Stomach (tissue), 9 donors: ENCODE data around the gene DNAJC5G. TPM values are rescaled to one million over a fixed set of nuclear protein-coding genes. Genes with fewer than 3 reads are reported as not detected.

Source experiments
- DNase-seq, 2 donors: peaks; one replicate each; pipeline versions ENCODE4 v3.0.0 to v3.0.0-alpha.2; 2013 to 2019
- H3K27ac ChIP-seq, 5 donors: fragments of 200-600 bp in 4 of 5; sonication (generic) in 4 of 5; one replicate each; pipeline ENCODE4 v1.5.1; 2013 to 2019; ENCODE audit warnings: mild to moderate bottlenecking in 1 of 5, moderate library complexity in 1 of 5
- H3K27me3 ChIP-seq, 3 donors: fragments of 200-600 bp; sonication (generic); one replicate each; pipeline ENCODE4 v1.5.1; 2017 to 2019; ENCODE audit warnings: mixed run types in 1 of 3
- H3K36me3 ChIP-seq, 4 donors: fragments of 200-600 bp; sonication (generic); 1 replicate in 3 of 4; 2 replicates in 1 of 4; pipeline ENCODE4 v1.5.1; 2016 to 2019
- H3K4me1 ChIP-seq, 4 donors: fragments of 200-600 bp; sonication (generic); one replicate each; pipeline ENCODE4 v1.5.1; 2016 to 2019
- H3K4me3 ChIP-seq, 4 donors: fragments of 200-600 bp; sonication (generic) in 3 of 4; one replicate each; pipeline ENCODE4 v1.5.1; 2016 to 2019; ENCODE audit warnings: mild to moderate bottlenecking in 1 of 4
- H3K9me3 ChIP-seq, 4 donors: fragments of 200-600 bp; sonication (generic); one replicate each; pipeline ENCODE4 v1.5.1; 2016 to 2019
- CTCF ChIP-seq, 7 experiments: fragments of 450-650 bp in 4 of 7; fragments of 200-600 bp in 3 of 7; sonication (generic) in 3 of 7; IDR thresholded peaks; one replicate each; pipeline ENCODE4 v1.5.1; 2016 to 2019; ENCODE audit warnings: antibody characterized with exemption in 7 of 7, control low read depth in 2 of 7, mild to moderate bottlenecking in 1 of 7
- EP300 ChIP-seq: sonication (generic); formaldehyde crosslinking; IDR thresholded peaks from one replicate; pipeline ENCODE4 v1.6.1; 2017; ENCODE audit warnings: antibody characterized with exemption
- POLR2A ChIP-seq, 4 donors: fragments of 450-650 bp; IDR thresholded peaks; one replicate each; pipeline ENCODE4 v1.6.1; 2016; ENCODE audit warnings: antibody characterized with exemption in 4 of 4, control low read depth in 2 of 4, mild to moderate bottlenecking in 1 of 4, moderate library complexity in 1 of 4
- POLR2AphosphoS5 ChIP-seq, 3 donors: sonication (generic); formaldehyde crosslinking; IDR thresholded peaks; one replicate each; pipeline ENCODE4 v1.6.1; 2016; ENCODE audit warnings: antibody characterized with exemption in 3 of 3
- WGBS, 5 donors: extraction: QIAGEN DNeasy Blood & Tissue Kit in 3 of 5; methylation state at CpG; one replicate each; pipeline versions ENCODE4 v1.1.5 to v1.1.7; 2013 to 2018; 5-methylcytosine and 5-hydroxymethylcytosine counted together
- intact Hi-C: fragments of 100-400 bp; cut with DNase I; formaldehyde crosslinking; loops from one replicate; pipeline ENCODE4 v1.15.1; 2023; ENCODE audit warnings: low total_unique reads
- polyA plus RNA-seq, 3 donors: library from polyadenylated mRNA; stranded (reverse); fragments of 200-250 nt; gene quantifications; one replicate each; pipeline ENCODE4 v1.2.3, GENCODE V29; 2013
- total RNA-seq, 5 donors: library from RNA; depleted of rRNA; stranded (reverse); fragments of >200 nt; gene quantifications; one replicate each; pipeline versions ENCODE4 v1.1.0 to v1.2.3, GENCODE V29; 2014 to 2016
- donor health status: healthy with polysubstance abuse.
- donor health status: Bipolar disorder and iron deficiency.
- donor health status: healthy.

Gene DNAJC5G
- total and polyA plus RNA-seq, 8 donors: not detected

- intact Hi-C loops: no loop called here
- no peak for TF ChIP-seq POLR2AphosphoS5 (IDR thresholded peaks at IDR 0.05)
- TF ChIP-seq CTCF (IDR thresholded peaks at IDR 0.05): no peak
- no peak for TF ChIP-seq POLR2A (IDR thresholded peaks at IDR 0.05)
- no peak for TF ChIP-seq EP300
- no peaks in the 10 kb centered on the region for H3K36me3 ChIP-seq
- no peak overlapping the region for H3K27ac ChIP-seq
- no peak for DNase-seq
- 31 to 37% (median 32%) methylated on average over 10 to 13 of the region's 13 CpGs for WGBS, 5 donors
- no peaks in the 10 kb centered on the region for H3K9me3 ChIP-seq
- H3K27me3 ChIP-seq: peaks cover 15 to 95% (median 37%) of the 10 kb centered on the region in 3 donors
- H3K4me3 ChIP-seq: no peak overlapping the region
- H3K4me1 ChIP-seq: peaks cover 3 to 5% (median 4%) of the 10 kb centered on the region in 4 donors
These were observed 20.0 kb upstream of the DNAJC5G start for GRCh38 chr2:27255187-27255586.

- no peaks in the 10 kb centered on the region for H3K36me3 ChIP-seq
- intact Hi-C loops: no loop called here
- 22 to 35% (median 28%) methylated on average over 1 of the region's 1 CpG for WGBS, 5 donors
- no peaks in the 10 kb centered on the region for H3K9me3 ChIP-seq
- H3K27ac ChIP-seq: no peak overlapping the region
- H3K4me3 ChIP-seq: no peak overlapping the region
- TF ChIP-seq POLR2AphosphoS5 (IDR thresholded peaks at IDR 0.05): no peak
- H3K4me1 ChIP-seq: peaks cover 0 to under 1% (median 0%) of the 10 kb centered on the region in 4 donors
- peaks cover 15 to 95% (median 37%) of the 10 kb centered on the region in 3 donors for H3K27me3 ChIP-seq
- no peak for DNase-seq
These were observed 19.6 kb upstream of the DNAJC5G start for GRCh38 chr2:27255660-27256059.

GRCh38 chr2:27256855-27257454 lies 18.3 kb upstream of the DNAJC5G start:
- TF ChIP-seq EP300 (no peak), POLR2A (IDR thresholded peaks at IDR 0.05) (no peak), CTCF (IDR thresholded peaks at IDR 0.05) (no peak), POLR2AphosphoS5 (IDR thresholded peaks at IDR 0.05) (no peak)
- Histone ChIP-seq H3K27me3 (peaks cover 22 to 95% (median 43%) of the 10 kb centered on the region in 3 donors), H3K9me3 (no peaks in the 10 kb centered on the region), H3K4me3 (no peak overlapping the region), H3K27ac (no peak overlapping the region), H3K4me1 (peaks cover 2 to 6% (median 5%) of the 10 kb centered on the region in 4 donors), H3K36me3 (no peaks in the 10 kb centered on the region)
- DNase-seq: no peak
- WGBS, 5 donors: 68 to 77% (median 74%) methylated on average over 7 of the region's 7 CpGs
- intact Hi-C loops: no loop called here

- H3K4me1 ChIP-seq: peaks cover 13 to 17% (median 16%) of the 10 kb centered on the region in 4 donors
- 79 to 85% (median 84%) methylated on average over 8 of the region's 8 CpGs for WGBS, 5 donors
- H3K9me3 ChIP-seq: no peaks in the 10 kb centered on the region
- H3K27me3 ChIP-seq: peaks cover 31 to 97% (median 54%) of the 10 kb centered on the region in 3 donors
- no peak for TF ChIP-seq CTCF (IDR thresholded peaks at IDR 0.05)
- no peak for TF ChIP-seq POLR2A (IDR thresholded peaks at IDR 0.05)
- TF ChIP-seq EP300: no peak
- intact Hi-C loops: no loop called here
- no peak for DNase-seq
- no peak overlapping the region for H3K4me3 ChIP-seq
- no peaks in the 10 kb centered on the region for H3K36me3 ChIP-seq
- no peak overlapping the region for H3K27ac ChIP-seq
These were observed 17.2 kb upstream of the DNAJC5G start for GRCh38 chr2:27258051-27258450.

- 39 to 52% (median 45%) methylated on average over 11 of the region's 11 CpGs for WGBS, 5 donors
- Histone ChIP-seq H3K27ac (no peak overlapping the region), H3K4me3 (peak overlapping the region in 2 of 4 donors; percentile 61 to 64), H3K27me3 (peaks cover 34 to 100% (median 83%) of the 10 kb centered on the region in 3 donors), H3K4me1 (peaks cover 35 to 40% (median 39%) of the 10 kb centered on the region in 4 donors), H3K9me3 (no peaks in the 10 kb centered on the region), H3K36me3 (no peaks in the 10 kb centered on the region)
- TF ChIP-seq POLR2AphosphoS5 (IDR thresholded peaks at IDR 0.05): no peak
- TF ChIP-seq CTCF (IDR thresholded peaks at IDR 0.05): no peak
- no peak for TF ChIP-seq POLR2A (IDR thresholded peaks at IDR 0.05)
- TF ChIP-seq EP300: no peak
- intact Hi-C loops: no loop called here
- no peak for DNase-seq
These were observed 13.8 kb upstream of the DNAJC5G start for GRCh38 chr2:27261241-27261925.
